ENCODE measurements around the gene ATP9B. TPM values are rescaled to one million over a fixed set of nuclear protein-coding genes. Genes with fewer than 3 reads are reported as not detected.

ATP9B gene
- total RNA-seq, 1 experiment from 2014 or later, result 25.6 TPM

GRCh38 chr18:79107886-79108285 is 38.7 kb downstream of the ATP9B start:
- Mint-ChIP-seq H3K4me1 (ENCODE audit: low read depth, unreplicated experiment) (no peaks in the 10 kb centered on the region), H3K27ac (ENCODE audit: unreplicated experiment) (no peak overlapping the region), H3K4me3 (ENCODE audit: low read depth, unreplicated experiment) (no peak overlapping the region), H3K36me3 (ENCODE audit: insufficient read depth, unreplicated experiment) (no peaks in the 10 kb centered on the region), H3K27me3 (ENCODE audit: unreplicated experiment) (no peaks in the 10 kb centered on the region), H3K9me3 (ENCODE audit: low read depth, unreplicated experiment) (no peaks in the 10 kb centered on the region)
- intact Hi-C loops (cut with micrococcal nuclease; ENCODE audit: unreplicated experiment), result no loop called here
- DNase-seq, result no peak
- TF ChIP-seq CTCF (IDR thresholded peaks at IDR 0.05; ENCODE audit: unreplicated experiment), result no peak
- no TSS peak for BruUV-seq (replicated peaks)
- CTCF ChIA-PET, result no interaction called here

- Mint-ChIP-seq H3K27me3 (ENCODE audit: unreplicated experiment) (no peaks in the 10 kb centered on the region), H3K4me1 (ENCODE audit: low read depth, unreplicated experiment) (no peaks in the 10 kb centered on the region), H3K4me3 (ENCODE audit: low read depth, unreplicated experiment) (no peak overlapping the region), H3K27ac (ENCODE audit: unreplicated experiment) (no peak overlapping the region), H3K9me3 (ENCODE audit: low read depth, unreplicated experiment) (no peaks in the 10 kb centered on the region), H3K36me3 (ENCODE audit: insufficient read depth, unreplicated experiment) (no peaks in the 10 kb centered on the region)
- no peak for DNase-seq
- intact Hi-C loops (cut with micrococcal nuclease; ENCODE audit: unreplicated experiment), result no loop called here
- no TSS peak for BruUV-seq (replicated peaks)
- TF ChIP-seq CTCF (IDR thresholded peaks at IDR 0.05; ENCODE audit: unreplicated experiment), result no peak
- CTCF ChIA-PET, result interaction anchor here (0.6 kb wide), 1 partner anchor 25 kb away, joined by 6 read pairs; no protein-coding TSS in a partner anchor
Measured at GRCh38 chr18:79108549-79109215, 39.5 kb downstream of the ATP9B start.

- H3K27ac Mint-ChIP-seq (ENCODE audit: unreplicated experiment), result no peak overlapping the region
- TF ChIP-seq CTCF (IDR thresholded peaks at IDR 0.05; ENCODE audit: unreplicated experiment), result no peak
Measured at GRCh38 chr18:79111483-79111882, 42.3 kb downstream of the ATP9B start.

GRCh38 chr18:79117385-79117784 is 48.2 kb downstream of the ATP9B start:
- DNase-seq, result no peak
- Mint-ChIP-seq H3K36me3 (ENCODE audit: insufficient read depth, unreplicated experiment) (no peaks in the 10 kb centered on the region), H3K4me1 (ENCODE audit: low read depth, unreplicated experiment) (peaks cover 8% of the 10 kb centered on the region), H3K9me3 (ENCODE audit: low read depth, unreplicated experiment) (no peaks in the 10 kb centered on the region), H3K27me3 (ENCODE audit: unreplicated experiment) (no peaks in the 10 kb centered on the region), H3K4me3 (ENCODE audit: low read depth, unreplicated experiment) (no peak overlapping the region), H3K27ac (ENCODE audit: unreplicated experiment) (no peak overlapping the region)
- intact Hi-C loops (cut with micrococcal nuclease; ENCODE audit: unreplicated experiment), result no loop called here
- BruUV-seq (replicated peaks), result no TSS peak
- no peak for TF ChIP-seq CTCF (IDR thresholded peaks at IDR 0.05; ENCODE audit: unreplicated experiment)
- CTCF ChIA-PET, result no interaction called here

More at GRCh38 chr18:79111483-79111882, 42.3 kb downstream of the ATP9B start:
- H3K4me1 Mint-ChIP-seq (ENCODE audit: low read depth, unreplicated experiment), result no peaks in the 10 kb centered on the region
- intact Hi-C loops (cut with micrococcal nuclease; ENCODE audit: unreplicated experiment), result no loop called here
- no peaks in the 10 kb centered on the region for H3K27me3 Mint-ChIP-seq (ENCODE audit: unreplicated experiment)
- no peak for DNase-seq
- no TSS peak for BruUV-seq (replicated peaks)
- no peaks in the 10 kb centered on the region for H3K36me3 Mint-ChIP-seq (ENCODE audit: insufficient read depth, unreplicated experiment)
- CTCF ChIA-PET, result no interaction called here
- no peaks in the 10 kb centered on the region for H3K9me3 Mint-ChIP-seq (ENCODE audit: low read depth, unreplicated experiment)
- H3K4me3 Mint-ChIP-seq (ENCODE audit: low read depth, unreplicated experiment), result no peak overlapping the region
